Neural cell (in vitro differentiated cells): ENCODE measurements around the gene POLN. TPM values are rescaled to one million over a fixed set of nuclear protein-coding genes. Genes with fewer than 3 reads are reported as not detected.
A peak's percentile ranks its signal among the peaks of the same experiment; 100 is the strongest.

Source experiments
- H2AFZ ChIP-seq: fragments of 200-600, 300-800 bp; sonication (generic), shearing (Covaris generic); 2 replicates; pipeline ENCODE4 v1.6.0; 2014; ENCODE audit warnings: low read depth, mild to moderate bottlenecking, antibody characterized with exemption, low read length, moderate library complexity
- H3F3A ChIP-seq: fragments of 200-600 bp; shearing (Covaris generic); 2 replicates; pipeline ENCODE4 v1.6.1; 2016; ENCODE audit warnings: mild to moderate bottlenecking, moderate library complexity, mixed read lengths, antibody characterized with exemption, low read length; ENCODE audit not compliant: insufficient read depth, poor library complexity, severe bottlenecking
- H3K27ac ChIP-seq: fragments of 200-600, 300-800 bp; sonication (generic), shearing (Covaris generic); 2 replicates; pipeline ENCODE4 v1.5.1; 2014; ENCODE audit warnings: mild to moderate bottlenecking, low read length, moderate library complexity
- H3K27me3 ChIP-seq: fragments of 300-800, 200-600 bp; sonication (generic), shearing (Covaris generic); 2 replicates; pipeline ENCODE4 v1.6.0; 2014; ENCODE audit warnings: mild to moderate bottlenecking, low read depth, low read length, moderate library complexity; ENCODE audit not compliant: insufficient read depth
- H3K36me3 ChIP-seq: fragments of 300-800, 200-600 bp; sonication (generic), shearing (Covaris generic); 2 replicates; pipeline ENCODE4 v1.5.1; 2014; ENCODE audit warnings: mild to moderate bottlenecking, antibody characterized with exemption, low read length, moderate library complexity; ENCODE audit not compliant: insufficient read depth
- H3K4me2 ChIP-seq: fragments of 300-800, 200-600 bp; sonication (generic), shearing (Covaris generic); 2 replicates; pipeline ENCODE4 v1.6.0; 2014; ENCODE audit warnings: mild to moderate bottlenecking, low read length
- H3K4me3 ChIP-seq: fragments of 300-800, 200-600 bp; sonication (generic), shearing (Covaris generic); 2 replicates; pipeline ENCODE4 v1.5.1; 2014; ENCODE audit warnings: mild to moderate bottlenecking, low read length, moderate library complexity
- H3K79me2 ChIP-seq: fragments of 200-600 bp; shearing (Covaris generic); replicated peaks from 2 replicates; pipeline ENCODE4 v1.6.0; 2014; ENCODE audit warnings: mild to moderate bottlenecking, low read length, moderate library complexity; ENCODE audit not compliant: insufficient read depth
- H3K9ac ChIP-seq: fragments of 300-800, 200-600 bp; sonication (generic), shearing (Covaris generic); 2 replicates; pipeline ENCODE4 v1.6.1; 2016; ENCODE audit warnings: mild to moderate bottlenecking, low read length, mixed read lengths
- H3K9me2 ChIP-seq: fragments of 200-600 bp; shearing (Covaris generic); 2 replicates; pipeline ENCODE4 v1.6.1; 2016; ENCODE audit warnings: mild to moderate bottlenecking, low read length, mixed read lengths; ENCODE audit not compliant: insufficient read depth
- H3K9me3 ChIP-seq: fragments of 200-600, 300-800 bp; sonication (generic), shearing (Covaris generic); 2 replicates; pipeline ENCODE4 v1.6.1; 2016; ENCODE audit warnings: mild to moderate bottlenecking, mixed run types, low read length, moderate library complexity, mixed read lengths
- H4K20me1 ChIP-seq: fragments of 200-600 bp; shearing (Covaris generic); 2 replicates; pipeline ENCODE4 v1.6.1; 2016; ENCODE audit warnings: mild to moderate bottlenecking, mixed run types; ENCODE audit not compliant: insufficient read depth
- EP300 ChIP-seq: fragments of 450-650 bp; conservative IDR thresholded peaks from 2 replicates; pipeline ENCODE4 v1.6.1; 2014; ENCODE audit warnings: antibody characterized with exemption, mild to moderate bottlenecking, moderate library complexity; ENCODE audit not compliant: poor library complexity, severe bottlenecking
- EZH2 ChIP-seq: fragments of 200-600, 300-800 bp; shearing (Covaris generic), sonication (generic); IDR thresholded peaks from 2 replicates; pipeline ENCODE4 v1.6.1; 2014; ENCODE audit warnings: antibody characterized with exemption, low read length, borderline replicate concordance, mild to moderate bottlenecking; ENCODE audit not compliant: insufficient read depth, poor library complexity, severe bottlenecking
- MXI1 ChIP-seq: fragments of 450-650 bp; conservative IDR thresholded peaks from 2 replicates; pipeline ENCODE4 v1.6.1; 2014; ENCODE audit warnings: antibody characterized with exemption, mild to moderate bottlenecking; ENCODE audit not compliant: poor library complexity, severe bottlenecking
- POLR2AphosphoS5 ChIP-seq: IDR thresholded peaks from 2 replicates; pipeline ENCODE4 v1.6.1; 2012
- RAD21 ChIP-seq: fragments of 450-650 bp; conservative IDR thresholded peaks from 2 replicates; pipeline ENCODE4 v1.6.1; 2014; ENCODE audit warnings: antibody characterized with exemption, mild to moderate bottlenecking, moderate library complexity
- SMC3 ChIP-seq: fragments of 450-650 bp; conservative IDR thresholded peaks from 2 replicates; pipeline ENCODE4 v1.6.1; 2014; ENCODE audit warnings: antibody characterized with exemption, mild to moderate bottlenecking, moderate library complexity; ENCODE audit not compliant: poor library complexity
- TAF1 ChIP-seq: IDR thresholded peaks from 2 replicates; pipeline ENCODE4 v1.6.1; 2012; ENCODE audit warnings: low read depth
- polyA plus RNA-seq: library from polyadenylated mRNA; depleted of rRNA; stranded (reverse); fragments of >200 nt; gene quantifications from 2 replicates; pipeline ENCODE4 v1.2.3, GENCODE V29; 2014
- TF ChIP-seq, protein P1 (sequence below): IDR thresholded peaks from 2 replicates; pipeline ENCODE4 v1.6.1; 2012; ENCODE audit warnings: borderline replicate concordance
- TF ChIP-seq, protein P2 (sequence below): fragments of 450-650 bp; IDR thresholded peaks from 2 replicates; pipeline ENCODE4 v1.5.1; 2014; ENCODE audit warnings: antibody characterized with exemption, mild to moderate bottlenecking, moderate library complexity; ENCODE audit not compliant: poor library complexity, severe bottlenecking

POLN gene
- polyA plus RNA-seq, 1 donor from 2014 or later, result 1.1 TPM

DNA sequence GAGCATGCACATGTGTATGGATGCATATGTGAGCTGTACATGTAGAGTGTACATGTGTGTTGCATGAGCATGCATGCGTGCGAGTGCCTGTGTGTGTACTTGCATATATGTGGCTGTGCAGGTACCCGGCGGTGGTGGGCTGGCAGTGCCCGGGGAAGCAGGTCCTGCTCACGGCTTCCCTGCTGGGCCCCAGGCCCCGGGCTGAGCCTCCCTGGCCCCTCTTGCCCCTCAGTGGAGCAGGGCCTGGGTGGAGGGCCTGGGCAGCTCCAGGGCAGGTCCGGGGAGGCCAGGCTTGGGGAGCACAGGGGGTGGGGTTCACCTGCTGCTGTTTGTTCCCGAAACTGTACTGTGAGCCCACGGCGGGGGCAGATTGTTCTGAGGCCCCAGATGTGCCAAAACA, 173.4 kb downstream of the POLN start:
- Histone ChIP-seq H3K36me3 (no peaks in the 10 kb centered on the region), H3K9ac (no peak overlapping the region), H3K27ac (no peak overlapping the region)

DNA sequence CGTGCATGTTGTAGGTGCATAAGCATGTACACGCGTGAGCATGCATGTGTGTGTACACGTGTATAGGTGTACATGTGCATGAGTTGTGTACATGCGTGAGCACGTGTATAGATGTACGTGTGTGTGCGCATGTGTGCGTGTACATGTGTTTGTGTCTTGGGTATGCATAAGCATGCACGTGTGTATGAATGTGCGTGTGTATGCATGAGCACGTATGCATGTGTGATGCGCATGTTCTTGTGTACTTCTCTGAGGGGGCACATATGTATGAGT, 173.8 kb downstream of the POLN start:
- no peak overlapping the region for H3K27ac ChIP-seq
- H2AFZ ChIP-seq, result no peak overlapping the region
- no peak overlapping the region for H3K4me3 ChIP-seq
- H3K9me3 ChIP-seq, result no peaks in the 10 kb centered on the region
- H3K79me2 ChIP-seq, result no peaks in the 10 kb centered on the region
- H3K9ac ChIP-seq, result no peak overlapping the region
- TF ChIP-seq SMC3 (no peak), POLR2AphosphoS5 (peak; percentile 6)
- H3K4me2 ChIP-seq, result no peak overlapping the region
- no peaks in the 10 kb centered on the region for H3K9me2 ChIP-seq
- no peaks in the 10 kb centered on the region for H3K27me3 ChIP-seq
- H3K36me3 ChIP-seq, result no peaks in the 10 kb centered on the region
- H4K20me1 ChIP-seq, result no peaks in the 10 kb centered on the region
- H3F3A ChIP-seq, result no peaks in the 10 kb centered on the region

More for the DNA sequence above, 173.4 kb downstream of the POLN start:
- TF ChIP-seq RAD21 (no peak), POLR2AphosphoS5 (no peak), SMC3 (no peak), MXI1 (no peak), TAF1 (no peak), EZH2 (no peak)
- TF ChIP-seq, protein P1, sequence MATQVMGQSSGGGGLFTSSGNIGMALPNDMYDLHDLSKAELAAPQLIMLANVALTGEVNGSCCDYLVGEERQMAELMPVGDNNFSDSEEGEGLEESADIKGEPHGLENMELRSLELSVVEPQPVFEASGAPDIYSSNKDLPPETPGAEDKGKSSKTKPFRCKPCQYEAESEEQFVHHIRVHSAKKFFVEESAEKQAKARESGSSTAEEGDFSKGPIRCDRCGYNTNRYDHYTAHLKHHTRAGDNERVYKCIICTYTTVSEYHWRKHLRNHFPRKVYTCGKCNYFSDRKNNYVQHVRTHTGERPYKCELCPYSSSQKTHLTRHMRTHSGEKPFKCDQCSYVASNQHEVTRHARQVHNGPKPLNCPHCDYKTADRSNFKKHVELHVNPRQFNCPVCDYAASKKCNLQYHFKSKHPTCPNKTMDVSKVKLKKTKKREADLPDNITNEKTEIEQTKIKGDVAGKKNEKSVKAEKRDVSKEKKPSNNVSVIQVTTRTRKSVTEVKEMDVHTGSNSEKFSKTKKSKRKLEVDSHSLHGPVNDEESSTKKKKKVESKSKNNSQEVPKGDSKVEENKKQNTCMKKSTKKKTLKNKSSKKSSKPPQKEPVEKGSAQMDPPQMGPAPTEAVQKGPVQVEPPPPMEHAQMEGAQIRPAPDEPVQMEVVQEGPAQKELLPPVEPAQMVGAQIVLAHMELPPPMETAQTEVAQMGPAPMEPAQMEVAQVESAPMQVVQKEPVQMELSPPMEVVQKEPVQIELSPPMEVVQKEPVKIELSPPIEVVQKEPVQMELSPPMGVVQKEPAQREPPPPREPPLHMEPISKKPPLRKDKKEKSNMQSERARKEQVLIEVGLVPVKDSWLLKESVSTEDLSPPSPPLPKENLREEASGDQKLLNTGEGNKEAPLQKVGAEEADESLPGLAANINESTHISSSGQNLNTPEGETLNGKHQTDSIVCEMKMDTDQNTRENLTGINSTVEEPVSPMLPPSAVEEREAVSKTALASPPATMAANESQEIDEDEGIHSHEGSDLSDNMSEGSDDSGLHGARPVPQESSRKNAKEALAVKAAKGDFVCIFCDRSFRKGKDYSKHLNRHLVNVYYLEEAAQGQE, result no peak
- TF ChIP-seq, protein P2, sequence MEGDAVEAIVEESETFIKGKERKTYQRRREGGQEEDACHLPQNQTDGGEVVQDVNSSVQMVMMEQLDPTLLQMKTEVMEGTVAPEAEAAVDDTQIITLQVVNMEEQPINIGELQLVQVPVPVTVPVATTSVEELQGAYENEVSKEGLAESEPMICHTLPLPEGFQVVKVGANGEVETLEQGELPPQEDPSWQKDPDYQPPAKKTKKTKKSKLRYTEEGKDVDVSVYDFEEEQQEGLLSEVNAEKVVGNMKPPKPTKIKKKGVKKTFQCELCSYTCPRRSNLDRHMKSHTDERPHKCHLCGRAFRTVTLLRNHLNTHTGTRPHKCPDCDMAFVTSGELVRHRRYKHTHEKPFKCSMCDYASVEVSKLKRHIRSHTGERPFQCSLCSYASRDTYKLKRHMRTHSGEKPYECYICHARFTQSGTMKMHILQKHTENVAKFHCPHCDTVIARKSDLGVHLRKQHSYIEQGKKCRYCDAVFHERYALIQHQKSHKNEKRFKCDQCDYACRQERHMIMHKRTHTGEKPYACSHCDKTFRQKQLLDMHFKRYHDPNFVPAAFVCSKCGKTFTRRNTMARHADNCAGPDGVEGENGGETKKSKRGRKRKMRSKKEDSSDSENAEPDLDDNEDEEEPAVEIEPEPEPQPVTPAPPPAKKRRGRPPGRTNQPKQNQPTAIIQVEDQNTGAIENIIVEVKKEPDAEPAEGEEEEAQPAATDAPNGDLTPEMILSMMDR, result no peak
- Histone ChIP-seq H3K4me3 (no peak overlapping the region), H3K27me3 (no peaks in the 10 kb centered on the region), H3K9me3 (no peaks in the 10 kb centered on the region), H3F3A (no peaks in the 10 kb centered on the region), H3K79me2 (no peaks in the 10 kb centered on the region), H3K9me2 (no peaks in the 10 kb centered on the region), H4K20me1 (no peaks in the 10 kb centered on the region), H3K4me2 (no peak overlapping the region), H2AFZ (no peak overlapping the region)

DNA sequence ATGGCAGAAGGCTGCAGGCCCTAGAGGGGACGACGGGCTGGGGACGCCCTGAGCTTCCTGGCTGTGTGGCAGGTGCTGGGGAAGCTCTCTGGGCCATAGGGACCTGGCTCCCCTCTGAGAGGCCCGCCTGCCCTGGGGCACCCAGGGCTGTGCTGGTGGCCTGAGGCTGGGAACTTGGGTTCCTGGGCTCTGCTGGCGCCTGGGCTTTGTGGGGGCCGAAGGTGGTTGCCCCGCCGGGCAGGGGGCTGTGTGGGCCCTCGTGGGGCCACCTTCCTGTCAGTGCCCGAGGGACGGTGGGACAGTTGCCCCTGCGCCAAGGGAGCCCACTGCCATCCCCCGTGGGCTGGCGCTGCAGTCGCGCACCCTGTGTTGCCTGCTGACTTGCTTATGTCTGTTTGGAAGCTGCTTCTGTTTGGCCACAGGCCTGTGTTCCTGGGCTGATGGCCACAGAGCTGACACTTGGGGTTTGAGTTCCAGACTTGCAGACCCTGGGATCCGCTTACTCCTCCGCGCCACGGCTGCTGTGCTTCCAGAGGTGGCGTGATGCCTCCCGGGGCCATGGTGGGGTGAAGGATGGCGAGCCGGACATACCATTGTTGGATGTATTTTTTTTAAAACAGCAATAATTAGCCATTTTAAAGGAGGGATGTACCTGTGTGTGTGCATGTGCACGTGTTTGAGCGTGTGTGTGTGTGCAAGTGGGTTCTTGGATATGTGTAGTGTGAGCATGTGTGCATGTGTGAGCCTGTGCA, 174.3 kb downstream of the POLN start:
- no peak for TF ChIP-seq EP300
- TF ChIP-seq, protein P2, result no peak
- no peak for TF ChIP-seq RAD21
- no peak for TF ChIP-seq TAF1
- TF ChIP-seq EZH2, result no peak
- TF ChIP-seq, protein P1, result no peak
- TF ChIP-seq MXI1, result no peak
- TF ChIP-seq POLR2AphosphoS5, result no peak
- TF ChIP-seq SMC3, result no peak
- no peak overlapping the region for H3K4me3 ChIP-seq
- H3F3A ChIP-seq, result no peaks in the 10 kb centered on the region
- no peak overlapping the region for H3K4me2 ChIP-seq
- H3K36me3 ChIP-seq, result no peaks in the 10 kb centered on the region
- H3K9me3 ChIP-seq, result no peaks in the 10 kb centered on the region
- H2AFZ ChIP-seq, result no peak overlapping the region
- H3K27me3 ChIP-seq, result no peaks in the 10 kb centered on the region
- H3K9me2 ChIP-seq, result no peaks in the 10 kb centered on the region
- no peak overlapping the region for H3K27ac ChIP-seq
- H3K9ac ChIP-seq, result no peak overlapping the region
- no peaks in the 10 kb centered on the region for H4K20me1 ChIP-seq
- H3K79me2 ChIP-seq, result no peaks in the 10 kb centered on the region
